ENCODE data around the gene RPTOR.

Gene RPTOR

DNA sequence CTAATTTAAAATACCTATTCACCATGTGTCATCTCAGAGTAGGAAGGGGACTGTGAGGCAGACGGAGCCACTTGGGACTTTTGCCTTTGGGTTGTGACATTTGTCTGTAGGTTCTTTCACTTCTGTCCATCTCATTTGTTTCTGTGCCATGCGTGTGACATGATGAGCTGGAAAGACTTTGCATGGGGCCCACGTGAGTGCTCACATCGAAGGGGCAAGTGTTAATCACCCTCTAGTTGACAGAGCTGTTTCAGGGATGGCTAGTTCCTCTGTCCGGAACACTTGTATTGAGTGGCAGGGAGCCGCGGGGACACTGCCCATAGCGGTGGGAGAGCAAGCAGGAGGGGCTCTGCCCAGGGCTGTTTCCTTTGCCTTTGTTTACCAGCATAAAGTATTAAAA lies 112.0 kb downstream of the RPTOR start:
- no peak overlapping the region for H3K27ac ChIP-seq (replicated peaks; ENCODE audit: low read length)
- H2BK15ac ChIP-seq (ENCODE audit: low read length): no peak overlapping the region
- no peak overlapping the region for H3K4me2 ChIP-seq (ENCODE audit: insufficient read depth, low read length, poor library complexity, severe bottlenecking)
- H4K91ac ChIP-seq (ENCODE audit: low read depth, low read length, poor library complexity): no peak overlapping the region
- no peaks in the 10 kb centered on the region for H3K36me3 ChIP-seq (replicated peaks in 1 of 2; ENCODE audit: control insufficient read depth in 2 of 2, insufficient read depth in 2 of 2, low read length in 2 of 2)
- no peak overlapping the region for H4K8ac ChIP-seq (ENCODE audit: low read depth, low read length)
- H2AFZ ChIP-seq (ENCODE audit: low read length): no peak overlapping the region
- H2BK5ac ChIP-seq (ENCODE audit: low read length): no peak overlapping the region
- H3K27me3 ChIP-seq (ENCODE audit: control insufficient read depth in 3 of 3, insufficient read depth in 3 of 3, low read depth in 1 of 3, low read length in 3 of 3): no peaks in the 10 kb centered on the region
- peaks cover 3 to 5% of the 10 kb centered on the region in 2 donors for H3K4me1 ChIP-seq (ENCODE audit: control insufficient read depth in 2 of 2, insufficient read depth in 1 of 2, low read depth in 1 of 2, low read length in 2 of 2)
- no peak overlapping the region for H3K4ac ChIP-seq (ENCODE audit: low read length)
- no peaks in the 10 kb centered on the region for H3K9me3 ChIP-seq (replicated peaks in 1 of 2; ENCODE audit: control insufficient read depth in 2 of 2, insufficient read depth in 1 of 2, low read depth in 1 of 2, low read length in 2 of 2)
- H3K14ac ChIP-seq (ENCODE audit: low read length): no peak overlapping the region
- WGBS, 2 donors (ENCODE audit: extremely low coverage in 2 of 2, insufficient read length in 2 of 2, insufficient replicate concordance in 1 of 2): no CpG with 5 or more reads among the region's 8 CpGs
- no peak for DNase-seq (ENCODE audit: low spot score)
- no peak overlapping the region for H2AK5ac ChIP-seq (ENCODE audit: low read depth, low read length)
- no peak overlapping the region for H2BK12ac ChIP-seq (ENCODE audit: low read length)
- no peak overlapping the region for H3K18ac ChIP-seq (ENCODE audit: low read length)
- H3K79me1 ChIP-seq (ENCODE audit: low read depth, low read length): peaks cover 3% of the 10 kb centered on the region
- no peak overlapping the region for H3K23ac ChIP-seq (ENCODE audit: low read depth, low read length, poor library complexity)
- no peak overlapping the region for H2BK120ac ChIP-seq (ENCODE audit: low read depth, low read length)
- no peak overlapping the region for H3K9ac ChIP-seq (ENCODE audit: low read depth, low read length, poor library complexity)
- H3K4me3 ChIP-seq (ENCODE audit: low read length in 2 of 2): peak overlapping the region in 1 of 2 donors; percentile 35

DNA sequence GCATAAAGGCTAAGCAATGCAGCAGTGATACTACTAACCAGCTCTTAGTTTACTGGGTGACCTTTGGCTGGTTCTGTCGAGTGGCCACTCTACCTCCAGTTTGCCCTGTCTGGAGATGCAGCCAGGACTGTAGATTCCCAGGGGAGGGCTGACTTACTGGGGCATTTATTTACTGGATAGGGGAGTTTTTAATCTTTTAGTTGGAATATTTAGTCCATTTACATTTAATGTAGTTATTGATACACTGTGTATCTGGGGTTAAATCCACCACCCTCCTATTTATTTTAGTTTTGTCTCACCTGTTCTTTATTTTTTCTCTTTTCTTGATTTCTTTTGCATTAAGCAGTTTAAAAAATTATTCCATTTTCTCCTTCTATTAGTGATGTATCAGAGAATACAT lies 112.9 kb downstream of the RPTOR start:
- Histone ChIP-seq H3K18ac (ENCODE audit: low read length) (no peak overlapping the region), H4K8ac (ENCODE audit: low read depth, low read length) (no peak overlapping the region), H3K4me3 (ENCODE audit: low read length in 2 of 2) (no peak overlapping the region), H2BK5ac (ENCODE audit: low read length) (no peak overlapping the region), H2BK15ac (ENCODE audit: low read length) (no peak overlapping the region), H2BK12ac (ENCODE audit: low read length) (no peak overlapping the region), H3K4me1 (ENCODE audit: control insufficient read depth in 2 of 2, insufficient read depth in 1 of 2, low read depth in 1 of 2, low read length in 2 of 2) (peaks cover 3 to 5% of the 10 kb centered on the region in 2 donors), H2AFZ (ENCODE audit: low read length) (no peak overlapping the region), H2AK5ac (ENCODE audit: low read depth, low read length) (no peak overlapping the region), H3K79me1 (ENCODE audit: low read depth, low read length) (peaks cover 3% of the 10 kb centered on the region), H3K4me2 (ENCODE audit: insufficient read depth, low read length, poor library complexity, severe bottlenecking) (no peak overlapping the region), H4K91ac (ENCODE audit: low read depth, low read length, poor library complexity) (no peak overlapping the region), H3K4ac (ENCODE audit: low read length) (no peak overlapping the region), H3K27ac (replicated peaks; ENCODE audit: low read length) (no peak overlapping the region), H3K27me3 (ENCODE audit: control insufficient read depth in 3 of 3, insufficient read depth in 3 of 3, low read depth in 1 of 3, low read length in 3 of 3) (no peaks in the 10 kb centered on the region), H3K23ac (ENCODE audit: low read depth, low read length, poor library complexity) (no peak overlapping the region), H3K9me3 (replicated peaks in 1 of 2; ENCODE audit: control insufficient read depth in 2 of 2, insufficient read depth in 1 of 2, low read depth in 1 of 2, low read length in 2 of 2) (no peaks in the 10 kb centered on the region), H2BK120ac (ENCODE audit: low read depth, low read length) (no peak overlapping the region), H3K9ac (ENCODE audit: low read depth, low read length, poor library complexity) (no peak overlapping the region), H3K14ac (ENCODE audit: low read length) (no peak overlapping the region), H3K36me3 (replicated peaks in 1 of 2; ENCODE audit: control insufficient read depth in 2 of 2, insufficient read depth in 2 of 2, low read length in 2 of 2) (no peaks in the 10 kb centered on the region)
- DNase-seq (ENCODE audit: low spot score): no peak
- no CpG with 5 or more reads among the region's 1 CpG for WGBS, 2 donors (ENCODE audit: extremely low coverage in 2 of 2, insufficient read length in 2 of 2, insufficient replicate concordance in 1 of 2)

DNA sequence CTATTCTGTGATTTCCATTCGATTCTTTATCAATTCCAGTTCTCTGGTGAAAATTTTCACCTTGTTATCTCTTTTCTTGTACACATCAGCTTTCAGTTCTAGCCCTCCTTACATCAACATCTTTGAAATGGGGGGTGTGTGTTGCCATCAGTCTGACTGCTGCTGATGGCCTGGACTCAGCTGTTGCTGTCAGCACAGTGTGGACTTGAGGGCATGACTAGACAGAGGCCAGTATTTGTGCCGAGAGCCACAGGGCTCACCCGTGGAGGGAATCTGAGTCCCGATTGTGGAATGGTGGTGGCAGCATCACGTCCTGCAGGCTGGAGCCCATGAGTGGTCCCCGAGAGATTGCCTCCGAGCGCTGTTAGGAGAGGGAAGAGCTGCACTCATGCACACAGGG lies 114.2 kb downstream of the RPTOR start:
- H2BK12ac ChIP-seq (ENCODE audit: low read length): no peak overlapping the region
- H4K8ac ChIP-seq (ENCODE audit: low read depth, low read length): no peak overlapping the region
- H3K27ac ChIP-seq (replicated peaks; ENCODE audit: low read length): no peak overlapping the region
- no peak overlapping the region for H3K4ac ChIP-seq (ENCODE audit: low read length)
- DNase-seq (ENCODE audit: low spot score): no peak
- H3K9ac ChIP-seq (ENCODE audit: low read depth, low read length, poor library complexity): no peak overlapping the region
- no peaks in the 10 kb centered on the region for H3K36me3 ChIP-seq (replicated peaks in 1 of 2; ENCODE audit: control insufficient read depth in 2 of 2, insufficient read depth in 2 of 2, low read length in 2 of 2)
- H3K27me3 ChIP-seq (ENCODE audit: control insufficient read depth in 3 of 3, insufficient read depth in 3 of 3, low read depth in 1 of 3, low read length in 3 of 3): no peaks in the 10 kb centered on the region
- H2BK15ac ChIP-seq (ENCODE audit: low read length): no peak overlapping the region
- H4K91ac ChIP-seq (ENCODE audit: low read depth, low read length, poor library complexity): no peak overlapping the region
- H3K79me1 ChIP-seq (ENCODE audit: low read depth, low read length): no peaks in the 10 kb centered on the region
- no peak overlapping the region for H3K4me2 ChIP-seq (ENCODE audit: insufficient read depth, low read length, poor library complexity, severe bottlenecking)
- H3K9me3 ChIP-seq (replicated peaks in 1 of 2; ENCODE audit: control insufficient read depth in 2 of 2, insufficient read depth in 1 of 2, low read depth in 1 of 2, low read length in 2 of 2): no peaks in the 10 kb centered on the region
- H2BK5ac ChIP-seq (ENCODE audit: low read length): no peak overlapping the region
- H3K4me1 ChIP-seq (ENCODE audit: control insufficient read depth in 2 of 2, insufficient read depth in 1 of 2, low read depth in 1 of 2, low read length in 2 of 2): peaks cover 5 to 8% of the 10 kb centered on the region in 2 donors
- H3K23ac ChIP-seq (ENCODE audit: low read depth, low read length, poor library complexity): no peak overlapping the region
- no peak overlapping the region for H2AK5ac ChIP-seq (ENCODE audit: low read depth, low read length)
- WGBS, 2 donors (ENCODE audit: extremely low coverage in 2 of 2, insufficient read length in 2 of 2, insufficient replicate concordance in 1 of 2): no CpG with 5 or more reads among the region's 8 CpGs
- H3K14ac ChIP-seq (ENCODE audit: low read length): no peak overlapping the region
- H3K18ac ChIP-seq (ENCODE audit: low read length): no peak overlapping the region
- no peak overlapping the region for H3K4me3 ChIP-seq (ENCODE audit: low read length in 2 of 2)
- no peak overlapping the region for H2AFZ ChIP-seq (ENCODE audit: low read length)
- H2BK120ac ChIP-seq (ENCODE audit: low read depth, low read length): no peak overlapping the region

DNA sequence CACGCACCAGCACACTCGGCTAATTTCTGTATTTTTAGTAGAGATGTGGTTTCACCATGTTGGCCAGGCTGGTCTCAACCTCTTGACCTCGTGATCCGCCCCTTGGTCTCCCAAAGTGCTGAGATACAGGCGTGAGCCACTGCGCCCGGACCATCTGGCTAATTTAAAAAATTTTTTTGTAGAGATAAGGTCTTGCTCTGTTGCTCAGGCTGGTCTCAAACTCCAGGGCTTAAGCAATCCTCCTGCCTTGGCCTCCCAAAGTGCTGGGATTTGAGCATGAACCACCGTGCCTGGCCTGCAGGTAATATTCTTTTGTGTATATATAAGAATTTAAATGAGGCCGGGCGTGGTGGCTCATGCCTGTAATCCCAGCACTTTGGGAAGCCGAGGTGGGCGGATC lies 115.0 kb downstream of the RPTOR start:
- H4K91ac ChIP-seq (ENCODE audit: low read depth, low read length, poor library complexity): no peak overlapping the region
- H3K9me3 ChIP-seq (replicated peaks in 1 of 2; ENCODE audit: control insufficient read depth in 2 of 2, insufficient read depth in 1 of 2, low read depth in 1 of 2, low read length in 2 of 2): no peaks in the 10 kb centered on the region
- no peak overlapping the region for H3K9ac ChIP-seq (ENCODE audit: low read depth, low read length, poor library complexity)
- no peak overlapping the region for H4K8ac ChIP-seq (ENCODE audit: low read depth, low read length)
- H3K79me1 ChIP-seq (ENCODE audit: low read depth, low read length): no peaks in the 10 kb centered on the region
- H2AK5ac ChIP-seq (ENCODE audit: low read depth, low read length): no peak overlapping the region
- no CpG with 5 or more reads among the region's 12 CpGs for WGBS, 2 donors (ENCODE audit: extremely low coverage in 2 of 2, insufficient read length in 2 of 2, insufficient replicate concordance in 1 of 2)
- H2BK15ac ChIP-seq (ENCODE audit: low read length): no peak overlapping the region
- H2BK5ac ChIP-seq (ENCODE audit: low read length): no peak overlapping the region
- no peak overlapping the region for H3K4me2 ChIP-seq (ENCODE audit: insufficient read depth, low read length, poor library complexity, severe bottlenecking)
- no peak overlapping the region for H3K23ac ChIP-seq (ENCODE audit: low read depth, low read length, poor library complexity)
- H3K14ac ChIP-seq (ENCODE audit: low read length): no peak overlapping the region
- no peak overlapping the region for H3K27ac ChIP-seq (replicated peaks; ENCODE audit: low read length)
- no peak overlapping the region for H3K4me3 ChIP-seq (ENCODE audit: low read length in 2 of 2)
- no peak overlapping the region for H3K4ac ChIP-seq (ENCODE audit: low read length)
- H3K4me1 ChIP-seq (ENCODE audit: control insufficient read depth in 2 of 2, insufficient read depth in 1 of 2, low read depth in 1 of 2, low read length in 2 of 2): peaks cover 7 to 14% of the 10 kb centered on the region in 2 donors
- no peak for DNase-seq (ENCODE audit: low spot score)
- H3K36me3 ChIP-seq (replicated peaks in 1 of 2; ENCODE audit: control insufficient read depth in 2 of 2, insufficient read depth in 2 of 2, low read length in 2 of 2): no peaks in the 10 kb centered on the region
- no peak overlapping the region for H2BK12ac ChIP-seq (ENCODE audit: low read length)
- no peak overlapping the region for H2BK120ac ChIP-seq (ENCODE audit: low read depth, low read length)
- H2AFZ ChIP-seq (ENCODE audit: low read length): no peak overlapping the region
- no peak overlapping the region for H3K18ac ChIP-seq (ENCODE audit: low read length)
- H3K27me3 ChIP-seq (ENCODE audit: control insufficient read depth in 3 of 3, insufficient read depth in 3 of 3, low read depth in 1 of 3, low read length in 3 of 3): no peaks in the 10 kb centered on the region

All from neuronal stem cell (in vitro differentiated cells).